ENCODE results near the gene SLC27A4. TPM values are rescaled to one million over a fixed set of nuclear protein-coding genes. Genes with fewer than 3 reads are reported as not detected.

SLC27A4 gene
- total RNA-seq, 1 donor from 2014 or later, result 9.4 TPM

GRCh38 chr9:128408963-128409431 lies 68.7 kb downstream of the SLC27A4 start:
- Histone ChIP-seq H3K4me3 (ENCODE audit: low read length in 3 of 3) (no peak overlapping the region), H3K4me1 (ENCODE audit: control insufficient read depth in 3 of 3, insufficient read depth in 3 of 3, low read length in 3 of 3) (peaks cover 0 to 9% (median 4%) of the 10 kb centered on the region in 3 donors), H3K27me3 (ENCODE audit: control insufficient read depth in 3 of 3, insufficient read depth in 3 of 3, low read length in 3 of 3) (peaks cover 14 to 41% (median 30%) of the 10 kb centered on the region in 3 donors), H3K36me3 (ENCODE audit: control insufficient read depth in 3 of 3, insufficient read depth in 3 of 3, low read length in 3 of 3) (no peaks in the 10 kb centered on the region), H3K27ac (ENCODE audit: low read depth, low read length) (no peak overlapping the region), H3K9ac (ENCODE audit: low read depth in 1 of 3, low read length in 3 of 3) (no peak overlapping the region), H3K9me3 (ENCODE audit: control insufficient read depth in 3 of 3, low read length in 3 of 3) (no peaks in the 10 kb centered on the region)

GRCh38 chr9:128409450-128409849 lies 69.1 kb downstream of the SLC27A4 start:
- H3K27me3 ChIP-seq (ENCODE audit: control insufficient read depth in 3 of 3, insufficient read depth in 3 of 3, low read length in 3 of 3), result peaks cover 14 to 45% (median 31%) of the 10 kb centered on the region in 3 donors
- no peaks in the 10 kb centered on the region for H3K36me3 ChIP-seq (ENCODE audit: control insufficient read depth in 3 of 3, insufficient read depth in 3 of 3, low read length in 3 of 3)
- H3K9ac ChIP-seq (ENCODE audit: low read depth in 1 of 3, low read length in 3 of 3), result no peak overlapping the region
- H3K4me3 ChIP-seq (ENCODE audit: low read length in 3 of 3), result no peak overlapping the region
- H3K9me3 ChIP-seq (ENCODE audit: control insufficient read depth in 3 of 3, low read length in 3 of 3), result no peaks in the 10 kb centered on the region
- H3K27ac ChIP-seq (ENCODE audit: low read depth, low read length), result no peak overlapping the region
- H3K4me1 ChIP-seq (ENCODE audit: control insufficient read depth in 3 of 3, insufficient read depth in 3 of 3, low read length in 3 of 3), result peaks cover 0 to 9% (median 4%) of the 10 kb centered on the region in 3 donors

- Histone ChIP-seq H3K36me3 (ENCODE audit: control insufficient read depth in 3 of 3, insufficient read depth in 3 of 3, low read length in 3 of 3) (no peaks in the 10 kb centered on the region), H3K27me3 (ENCODE audit: control insufficient read depth in 3 of 3, insufficient read depth in 3 of 3, low read length in 3 of 3) (peaks cover 14 to 51% (median 37%) of the 10 kb centered on the region in 3 donors), H3K4me3 (ENCODE audit: low read length in 3 of 3) (no peak overlapping the region), H3K9ac (ENCODE audit: low read depth in 1 of 3, low read length in 3 of 3) (no peak overlapping the region), H3K27ac (ENCODE audit: low read depth, low read length) (no peak overlapping the region), H3K4me1 (ENCODE audit: control insufficient read depth in 3 of 3, insufficient read depth in 3 of 3, low read length in 3 of 3) (peaks cover 0 to 9% (median 4%) of the 10 kb centered on the region in 3 donors), H3K9me3 (ENCODE audit: control insufficient read depth in 3 of 3, low read length in 3 of 3) (no peaks in the 10 kb centered on the region)
These were observed 69.7 kb downstream of the SLC27A4 start for GRCh38 chr9:128409978-128410377.

Other genes starting within 250 kb of the SLC27A4 start
- gene PTGES2, start 212.8 kb upstream of the SLC27A4 start, total RNA-seq, result 47.5 TPM
- 2.1 TPM for gene LCN2, start 191.1 kb upstream of the SLC27A4 start, total RNA-seq
- 7.8 TPM for gene BBLN, start 180.3 kb upstream of the SLC27A4 start, total RNA-seq
- gene CIZ1, start 149.0 kb upstream of the SLC27A4 start, total RNA-seq, result 12.0 TPM
- gene DNM1, start 137.1 kb upstream of the SLC27A4 start, total RNA-seq, result 20.4 TPM
- 85.1 TPM for gene GOLGA2, start 64.5 kb upstream of the SLC27A4 start, total RNA-seq
- gene SWI5, start 64.3 kb upstream of the SLC27A4 start, total RNA-seq, result 17.7 TPM
- gene TRUB2, start 18.1 kb upstream of the SLC27A4 start, total RNA-seq, result 11.0 TPM
- 17.2 TPM for gene COQ4, start 17.7 kb upstream of the SLC27A4 start, total RNA-seq
- gene URM1, start 30.8 kb downstream of the SLC27A4 start, total RNA-seq, result 26.6 TPM
- gene CERCAM, start 80.3 kb downstream of the SLC27A4 start, total RNA-seq, result 33.4 TPM
- gene ODF2, start 115.5 kb downstream of the SLC27A4 start, total RNA-seq, result 15.7 TPM
- gene GLE1, start 164.2 kb downstream of the SLC27A4 start, total RNA-seq, result 16.7 TPM
- gene SPTAN1, start 212.1 kb downstream of the SLC27A4 start, total RNA-seq, result 368 TPM

Measured in skeletal muscle tissue (tissue), 4 donors.